CD1c-positive myeloid dendritic cell (primary cell): ENCODE results near the gene KLK6.
"Not testable (repeated sequence)": the region's sequence is repeated elsewhere in the genome, so short reads cannot be mapped to it uniquely, and the experiment has no call there.

Experiments used
- DNase-seq: peaks from one replicate; pipeline ENCODE4 v3.0.0-alpha.2; 2016; ENCODE audit errors: extremely low spot score

Gene KLK6

DNA sequence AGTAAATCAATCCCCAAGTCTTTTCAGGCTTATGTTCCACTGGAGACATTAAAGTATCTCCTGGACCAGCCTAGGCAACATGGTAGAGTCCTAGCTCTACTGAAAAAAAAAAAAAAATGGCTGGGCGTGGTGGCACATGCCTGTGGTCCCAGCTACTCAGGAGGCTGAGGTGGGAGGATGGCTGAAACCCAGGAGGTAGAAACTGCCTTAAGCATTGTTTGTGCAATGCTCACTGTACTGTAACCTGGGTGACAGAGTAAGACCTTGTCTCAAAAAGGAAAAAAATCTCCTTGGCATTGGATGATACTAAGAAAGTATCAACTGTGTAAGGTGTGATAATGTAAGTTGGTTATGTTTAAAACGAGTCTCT is 23.3 kb upstream of the KLK6 start:
- no peak for DNase-seq

DNA sequence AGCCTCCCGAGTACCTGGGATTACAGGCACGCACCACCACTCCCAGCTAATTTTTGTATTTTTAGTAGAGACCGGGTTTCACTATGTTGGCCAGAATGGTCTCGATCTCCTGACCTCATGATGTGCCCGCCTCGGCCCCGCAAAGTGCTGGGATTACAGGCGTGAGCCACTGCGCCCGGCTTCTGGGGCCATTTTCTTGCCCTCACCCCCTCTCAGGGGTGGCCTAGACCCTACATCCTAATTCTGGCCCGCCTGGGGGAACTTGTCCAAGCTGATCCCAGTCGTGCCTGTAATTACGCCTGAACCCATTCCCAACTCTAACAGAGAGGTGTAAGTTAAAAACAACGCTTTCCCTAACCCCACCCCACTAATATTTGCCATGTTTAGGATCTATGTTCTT is 15.0 kb upstream of the KLK6 start:
- not testable (repeated sequence) for DNase-seq

DNA sequence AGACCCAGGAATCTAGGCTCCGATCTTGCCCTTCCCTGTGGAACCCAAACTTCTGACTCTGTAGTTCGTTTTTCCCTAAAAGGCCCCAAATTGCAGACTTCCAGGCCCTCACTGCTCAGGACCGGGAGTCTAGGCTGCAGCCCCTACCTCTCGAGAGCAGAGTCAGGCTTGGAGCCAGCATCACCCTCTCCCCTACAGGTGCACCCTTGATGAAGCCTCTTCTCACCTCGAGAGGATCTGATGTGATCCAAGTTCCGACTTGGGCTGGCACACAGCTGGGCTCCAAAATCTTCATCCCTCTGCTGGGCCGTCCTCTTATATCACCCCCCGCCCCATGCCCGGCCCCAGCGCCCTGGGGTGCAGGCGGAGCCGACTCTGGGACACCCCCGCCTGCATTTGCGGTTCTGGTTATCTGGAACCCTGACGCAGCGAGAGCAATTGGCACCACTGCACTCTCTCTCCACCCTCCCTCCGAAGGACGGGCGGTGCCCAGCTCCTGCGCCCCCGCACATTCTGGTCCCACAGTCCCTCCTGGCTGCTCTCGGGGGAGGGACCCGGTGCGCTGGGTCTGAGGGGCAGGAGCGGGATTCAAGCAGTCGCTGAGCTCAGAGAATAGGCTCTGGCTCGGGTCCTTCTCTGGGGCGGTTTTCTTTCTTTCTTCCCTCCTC is 14.4 kb upstream of the KLK6 start, which contains the start of gene KLK7:
KLK7 (minus strand) TSS at position 293 of the 668 bp plus-strand sequence. CDS start 1,518 bp downstream, outside the sequence.
- peak; percentile 14 for DNase-seq

DNA sequence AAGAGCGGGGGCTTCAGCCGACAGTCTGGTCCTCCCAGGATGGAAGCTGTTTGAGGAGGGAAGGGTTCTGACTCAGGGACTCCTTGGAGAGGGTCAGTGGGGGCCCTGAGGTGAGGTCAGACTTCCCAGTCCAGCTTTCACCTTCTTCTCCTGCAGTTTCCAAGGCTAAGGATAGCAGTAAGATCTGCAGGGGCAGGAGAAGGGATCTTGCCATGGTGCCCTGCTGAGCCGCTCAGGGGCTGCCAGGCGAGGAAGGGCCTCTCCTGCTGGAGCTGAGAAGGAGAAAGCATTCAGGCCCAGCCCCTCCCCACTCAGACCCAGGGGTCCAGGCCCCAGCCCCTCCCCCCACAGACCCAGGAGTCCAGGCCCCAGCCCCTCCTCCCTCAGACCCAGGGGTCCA is 12.8 kb upstream of the KLK6 start:
- DNase-seq, result no peak

DNA sequence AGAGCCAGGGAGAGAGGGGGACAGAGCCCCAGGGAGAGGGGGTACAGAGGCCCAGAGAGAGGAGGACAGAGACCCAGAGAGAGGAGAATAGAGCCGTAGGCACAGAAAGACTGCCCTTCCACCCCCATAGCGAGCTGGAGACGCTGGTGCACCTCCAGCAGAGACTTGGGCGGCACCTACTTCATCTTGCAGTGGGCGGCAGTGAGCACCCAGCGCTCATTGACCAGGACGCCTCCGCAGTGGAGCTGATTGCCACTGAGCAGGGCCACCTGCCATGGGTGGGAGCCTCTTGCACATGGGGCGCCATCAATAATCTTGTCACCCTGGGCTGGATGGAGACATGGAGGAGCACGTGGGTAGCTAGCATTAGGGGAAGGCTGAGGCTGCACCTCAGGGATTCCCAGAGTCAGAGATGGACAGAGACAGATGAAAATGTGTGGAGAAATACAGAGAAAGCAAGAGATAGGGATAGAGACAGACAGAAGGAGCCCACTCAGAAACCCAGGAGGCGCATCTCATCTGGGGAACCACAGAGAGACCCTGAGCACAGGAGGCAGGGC is 12.3 kb upstream of the KLK6 start:
- no peak for DNase-seq

DNA sequence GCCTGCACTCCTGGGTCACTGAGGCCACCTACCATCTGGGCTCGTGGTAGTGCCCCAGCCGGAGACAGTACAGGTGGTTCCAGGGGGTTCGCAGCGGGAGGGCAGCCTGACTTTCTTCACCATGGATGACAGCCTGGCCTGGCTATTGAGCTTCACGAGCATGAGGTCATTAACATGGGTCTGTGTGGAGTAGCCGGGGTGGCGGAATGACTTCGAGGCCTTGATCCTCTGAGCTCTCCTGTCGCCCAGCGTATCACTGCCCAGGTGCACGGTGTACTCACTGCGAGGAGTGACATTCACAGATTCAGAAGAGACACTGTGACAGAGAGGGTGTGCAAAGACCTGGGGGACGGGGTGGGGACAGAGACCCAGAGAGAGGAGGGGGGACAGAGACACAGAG is 10.8 kb upstream of the KLK6 start:
- no peak for DNase-seq

DNA sequence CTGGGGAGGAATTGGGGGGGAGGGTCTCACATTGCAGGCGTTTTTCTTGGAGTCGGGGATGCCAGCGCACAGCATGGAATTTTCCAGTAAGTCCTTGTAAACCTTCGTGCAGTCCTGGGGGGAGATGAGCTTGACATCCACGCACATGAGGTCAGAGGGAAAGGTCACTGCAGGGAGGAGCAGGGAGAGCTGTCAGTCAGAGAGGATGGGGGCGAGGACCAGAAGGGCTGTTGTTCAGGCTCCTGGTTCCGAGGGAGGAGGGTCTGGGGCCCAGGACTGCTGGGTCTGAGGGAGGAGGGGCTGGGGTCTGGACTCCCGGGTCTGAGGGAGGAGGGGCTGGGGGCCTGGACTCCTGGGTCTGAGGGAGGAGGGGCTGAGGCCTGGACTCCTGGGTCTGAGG is 10.4 kb upstream of the KLK6 start:
- DNase-seq, result no peak

DNA sequence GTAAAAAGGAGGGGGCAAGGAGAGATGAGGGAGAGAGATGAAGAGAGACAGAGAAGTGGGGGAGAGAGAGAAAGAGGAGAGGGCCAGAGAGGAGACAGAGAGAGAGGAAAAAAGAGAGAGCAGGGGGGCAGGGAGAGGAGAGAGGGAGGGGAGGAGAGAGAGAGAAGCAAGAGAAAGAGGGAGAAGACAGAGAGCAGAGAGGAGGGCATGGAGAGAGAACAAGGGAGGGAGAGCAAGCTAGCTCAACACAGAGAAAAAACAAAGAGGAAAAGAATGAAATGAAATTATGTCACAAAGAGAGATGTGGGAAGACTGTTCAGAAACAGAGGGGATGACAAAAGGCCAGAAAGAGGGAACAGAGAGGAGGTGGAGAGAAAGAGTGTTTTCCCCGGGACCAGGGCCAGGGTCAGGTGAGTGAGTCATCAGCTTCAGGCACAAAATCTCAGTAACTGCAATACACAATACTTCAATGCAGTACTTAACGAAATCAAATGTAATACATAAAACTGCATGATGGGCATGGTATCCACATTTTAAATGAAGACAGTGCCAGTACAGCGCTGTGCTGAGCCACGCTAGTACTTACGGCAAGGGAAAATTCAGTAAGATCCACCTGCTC is 9.5 kb upstream of the KLK6 start:
- DNase-seq, result no peak

DNA sequence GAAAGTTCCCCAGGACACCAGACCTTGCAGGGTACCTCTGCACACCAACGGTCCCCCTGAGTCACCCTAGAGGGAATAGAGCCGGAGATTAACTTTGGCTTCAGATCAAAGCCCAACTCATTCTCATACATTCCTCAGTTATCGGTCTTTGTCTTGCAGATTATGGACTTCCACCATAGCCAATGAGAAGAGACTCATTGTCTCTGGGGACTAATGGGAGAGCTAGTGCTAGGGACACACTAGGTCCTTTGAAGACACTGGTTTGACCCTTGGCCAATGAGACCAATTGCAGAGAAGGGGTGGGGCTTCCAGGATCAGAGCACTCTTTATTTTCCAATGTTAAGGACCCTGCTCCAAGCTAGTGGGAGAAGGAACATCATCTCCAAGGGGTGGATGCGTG is 8.2 kb upstream of the KLK6 start:
- no peak for DNase-seq

DNA sequence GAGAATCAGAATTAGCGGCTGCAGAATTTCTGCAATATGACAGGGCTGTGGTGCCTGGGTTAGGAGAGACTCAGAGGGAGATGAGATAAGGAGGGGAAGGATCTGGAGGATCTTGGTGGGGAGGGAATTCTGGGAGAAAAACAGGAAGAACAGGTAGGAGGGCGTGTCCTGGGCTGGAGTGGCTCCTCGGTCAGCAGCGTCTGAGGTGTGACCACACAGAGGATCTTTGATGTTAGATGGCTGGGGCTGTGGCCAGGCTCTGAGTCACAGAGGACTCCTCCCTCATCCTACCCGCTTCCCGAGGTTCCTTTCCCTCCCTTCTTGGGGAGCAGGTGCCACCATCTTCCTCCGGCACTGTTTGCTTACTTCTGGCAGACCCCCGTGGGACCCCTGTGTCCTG is 6.4 kb upstream of the KLK6 start:
- no peak for DNase-seq

DNA sequence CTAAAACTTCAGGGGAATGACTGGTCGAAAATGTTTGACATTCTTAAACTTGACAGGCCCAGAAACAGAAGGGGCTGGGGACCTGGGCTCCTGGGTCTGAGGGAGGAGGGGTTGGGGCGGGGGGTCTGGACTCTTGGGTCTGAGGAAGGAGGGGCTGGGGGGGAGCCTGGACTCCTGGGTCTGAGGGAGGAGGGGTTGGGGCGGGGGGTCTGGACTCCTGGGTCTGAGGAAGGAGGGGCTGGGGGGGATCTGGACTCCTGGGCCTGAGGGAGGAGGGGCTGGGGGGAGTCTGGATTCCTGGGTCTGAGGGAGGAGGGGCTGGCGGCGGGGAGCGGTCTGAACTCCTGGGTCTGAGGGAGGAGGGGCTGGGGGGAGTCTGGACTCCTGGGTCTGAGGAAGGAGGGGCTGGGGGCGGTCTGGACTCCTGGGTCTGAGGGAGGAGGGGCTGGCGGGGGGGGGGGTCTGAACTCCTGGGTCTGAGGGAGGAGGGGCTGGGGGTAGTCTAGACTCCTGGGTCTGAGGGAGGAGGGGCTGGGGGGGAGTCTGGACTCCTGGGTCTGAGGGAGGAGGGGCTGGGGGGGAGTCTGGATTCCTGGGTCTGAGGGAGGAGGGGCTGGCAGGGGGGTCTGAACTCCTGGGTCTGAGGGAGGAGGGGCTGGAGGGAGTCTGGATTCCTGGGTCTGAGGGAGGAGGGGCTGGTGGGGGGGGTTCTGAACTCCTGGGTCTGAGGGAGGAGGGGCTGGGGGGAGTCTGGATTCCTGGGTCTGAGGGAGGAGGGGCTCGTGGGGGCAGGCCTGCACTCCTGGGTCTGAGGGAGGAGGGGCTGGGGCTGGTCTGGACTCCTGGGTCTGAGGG is 5.5 kb upstream of the KLK6 start:
- DNase-seq, result no peak

DNA sequence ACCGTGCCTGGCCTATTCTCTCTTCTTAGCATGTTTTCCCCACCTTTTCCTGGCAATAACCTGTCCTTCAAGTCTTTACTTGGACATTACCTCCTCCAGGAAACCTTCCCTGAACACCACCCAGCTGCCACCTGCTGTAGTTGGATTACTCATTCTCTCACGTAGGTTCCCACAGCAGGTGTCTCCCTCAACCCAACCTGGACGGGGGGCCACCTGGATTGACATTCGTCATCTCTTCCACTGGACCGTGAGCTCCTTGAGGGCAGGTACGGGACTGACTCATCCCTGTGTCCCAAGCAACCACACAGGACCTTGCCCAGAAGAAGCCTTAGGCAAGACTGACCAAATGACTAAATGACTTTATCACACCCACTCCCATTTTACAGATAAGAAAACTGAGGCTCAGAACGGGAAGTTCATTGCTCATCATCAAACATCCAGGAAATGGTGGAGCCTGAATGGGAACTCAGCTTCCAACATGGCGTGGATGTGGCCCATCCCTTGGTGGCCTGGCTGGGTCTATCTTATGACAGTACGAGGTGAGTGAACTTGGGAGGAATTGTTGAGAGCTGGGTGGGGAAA is 3.5 kb upstream of the KLK6 start:
- no peak for DNase-seq

DNA sequence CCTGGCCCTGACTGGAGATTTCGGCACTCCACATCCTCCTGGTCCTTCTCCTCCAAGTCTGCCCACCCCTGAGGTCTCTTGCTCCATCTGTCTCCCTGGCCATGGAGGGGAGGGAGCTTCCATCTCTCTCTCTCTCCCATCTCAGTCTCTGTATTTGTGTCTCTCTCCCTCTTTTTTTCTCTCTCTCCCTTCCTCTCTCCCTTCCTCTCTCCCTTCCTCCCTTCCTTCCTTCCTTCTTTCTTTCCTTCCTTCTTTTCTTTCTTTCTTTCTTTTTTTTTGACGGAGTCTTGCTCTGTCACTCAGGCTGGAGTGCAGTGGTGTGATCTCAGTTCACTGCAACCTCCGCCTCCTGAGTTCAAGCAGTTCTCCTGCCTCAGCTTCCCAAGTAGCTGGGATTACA is 419 bp upstream of the KLK6 start:
- not testable (repeated sequence) for DNase-seq

DNA sequence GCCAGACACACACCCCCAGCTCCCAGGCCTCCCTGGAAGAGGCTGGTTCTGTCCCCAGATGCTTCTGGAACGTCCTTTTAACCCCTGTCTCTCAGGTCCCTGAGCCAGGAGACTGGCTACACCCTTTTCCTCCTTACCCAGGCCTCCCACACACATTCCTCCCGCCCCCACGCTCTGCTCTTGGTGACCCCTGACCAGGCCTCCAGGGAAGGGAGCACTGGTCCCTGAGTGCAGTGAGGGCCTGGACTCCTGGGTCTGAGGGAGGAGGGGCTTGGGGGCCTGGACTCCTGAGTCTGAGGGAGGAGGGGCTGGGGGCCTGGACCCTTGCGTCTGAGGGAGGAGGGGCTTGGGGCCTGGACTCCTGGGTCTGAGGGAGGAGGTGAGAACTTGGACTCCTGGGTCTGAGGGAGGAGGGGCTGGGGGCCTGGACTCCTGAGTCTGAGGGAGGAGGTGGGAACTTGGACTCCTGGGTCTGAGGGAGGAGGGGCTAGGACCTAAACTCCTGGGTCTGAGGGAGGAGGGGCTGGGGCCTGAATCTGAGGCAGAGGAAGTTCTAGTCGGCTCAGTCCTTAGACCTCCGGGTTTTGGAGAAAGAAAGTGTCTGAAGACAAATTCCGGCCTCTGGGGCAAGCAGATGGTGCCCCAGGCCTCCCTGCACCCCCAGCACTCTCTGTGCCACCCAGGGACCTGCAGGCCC is 527 bp downstream of the KLK6 start:
- no peak for DNase-seq

DNA sequence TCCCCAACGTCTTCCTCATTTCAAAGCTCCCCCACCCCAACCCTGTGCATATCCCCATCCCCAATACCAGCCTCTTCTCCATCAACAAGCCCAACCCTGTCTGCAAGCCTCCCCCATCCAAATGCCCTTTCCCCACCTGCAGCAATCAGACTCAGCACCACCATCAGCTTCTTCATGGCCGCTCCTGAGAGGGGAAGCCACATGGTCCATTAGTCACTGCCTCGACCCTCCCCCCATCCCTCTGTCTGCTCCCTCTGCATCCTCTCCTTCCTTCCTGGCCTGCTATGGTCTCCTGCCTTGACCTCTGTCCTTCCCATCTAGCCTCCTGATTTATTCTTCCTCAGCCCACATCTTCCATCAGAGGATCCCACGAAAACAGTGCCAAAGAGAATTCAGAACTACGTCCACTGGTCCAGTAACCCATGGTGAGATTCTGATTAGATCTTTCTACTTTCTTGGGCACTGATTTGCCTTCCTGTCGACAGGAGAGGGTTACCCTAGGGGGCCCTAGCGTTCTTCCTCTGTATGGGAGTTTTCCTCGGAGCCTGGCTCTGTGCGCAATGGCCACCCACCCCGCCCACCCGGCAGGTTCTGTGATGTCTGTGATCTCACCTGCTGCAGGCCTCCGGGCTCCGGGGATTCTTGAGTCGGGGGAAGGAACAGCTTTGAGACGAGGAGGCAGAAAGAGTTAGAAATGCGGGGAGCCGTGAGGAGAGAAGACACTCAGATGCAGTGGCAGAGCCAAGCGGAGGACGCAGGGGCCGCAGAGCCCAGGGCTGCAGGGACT is 1.3 kb downstream of the KLK6 start:
- DNase-seq, result no peak

DNA sequence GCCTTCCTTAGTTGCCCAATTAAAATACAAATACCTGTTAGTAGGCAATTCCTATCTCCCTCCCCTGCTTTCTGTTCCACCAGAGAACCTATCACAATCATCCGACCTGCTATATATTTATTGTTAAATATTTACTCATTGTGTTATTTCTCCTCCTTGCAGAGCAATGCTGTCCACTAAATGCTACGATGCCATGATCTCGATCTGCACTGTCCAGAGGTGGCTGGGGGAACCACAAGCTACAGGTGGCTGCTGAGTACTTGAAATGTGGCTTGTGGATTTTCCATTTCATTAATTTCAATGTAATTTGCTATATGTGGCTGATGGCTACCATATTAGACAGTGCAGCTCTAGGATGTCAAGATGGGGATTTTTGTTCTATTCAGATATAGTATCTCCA is 5.1 kb downstream of the KLK6 start:
- DNase-seq, result no peak

DNA sequence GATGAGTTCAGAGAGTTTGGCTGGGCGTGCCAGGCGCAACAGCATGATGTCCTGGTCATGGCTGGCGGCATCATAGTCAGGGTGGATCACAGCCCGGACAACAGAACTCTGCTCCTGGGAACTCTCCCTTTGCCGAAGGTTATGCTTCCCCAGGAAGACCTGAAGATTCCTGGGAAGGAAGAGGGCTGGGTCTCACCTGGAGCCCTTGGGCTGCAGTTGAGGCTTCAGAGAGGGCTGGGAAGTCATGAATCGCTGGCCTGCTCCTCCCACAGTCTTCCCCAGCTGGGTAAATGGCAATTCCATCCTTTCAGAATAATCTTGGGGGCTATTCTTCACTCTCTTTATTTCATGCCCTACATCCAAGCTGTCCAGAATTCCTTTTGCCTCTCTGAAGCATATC is 6.0 kb downstream of the KLK6 start:
- DNase-seq, result no peak

DNA sequence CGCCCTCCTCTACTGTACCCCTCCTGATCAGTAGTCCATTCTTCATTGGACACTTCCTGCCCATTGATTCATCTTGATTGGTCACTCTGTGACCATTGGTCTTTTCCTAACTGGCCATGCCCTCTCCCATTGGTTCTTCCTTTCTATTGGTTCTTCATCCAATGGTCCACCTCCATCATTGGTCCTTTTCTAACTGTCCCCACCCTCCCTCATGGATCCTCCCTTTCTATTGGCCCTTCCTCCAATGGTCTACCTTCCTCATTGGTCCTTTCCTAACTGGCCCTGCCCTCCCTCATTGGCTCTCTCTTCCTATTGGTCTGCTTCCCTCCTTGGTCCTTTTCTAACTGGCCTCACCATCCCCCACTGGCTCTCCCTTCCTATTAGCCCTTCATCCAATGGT is 7.1 kb downstream of the KLK6 start:
- no peak for DNase-seq

DNA sequence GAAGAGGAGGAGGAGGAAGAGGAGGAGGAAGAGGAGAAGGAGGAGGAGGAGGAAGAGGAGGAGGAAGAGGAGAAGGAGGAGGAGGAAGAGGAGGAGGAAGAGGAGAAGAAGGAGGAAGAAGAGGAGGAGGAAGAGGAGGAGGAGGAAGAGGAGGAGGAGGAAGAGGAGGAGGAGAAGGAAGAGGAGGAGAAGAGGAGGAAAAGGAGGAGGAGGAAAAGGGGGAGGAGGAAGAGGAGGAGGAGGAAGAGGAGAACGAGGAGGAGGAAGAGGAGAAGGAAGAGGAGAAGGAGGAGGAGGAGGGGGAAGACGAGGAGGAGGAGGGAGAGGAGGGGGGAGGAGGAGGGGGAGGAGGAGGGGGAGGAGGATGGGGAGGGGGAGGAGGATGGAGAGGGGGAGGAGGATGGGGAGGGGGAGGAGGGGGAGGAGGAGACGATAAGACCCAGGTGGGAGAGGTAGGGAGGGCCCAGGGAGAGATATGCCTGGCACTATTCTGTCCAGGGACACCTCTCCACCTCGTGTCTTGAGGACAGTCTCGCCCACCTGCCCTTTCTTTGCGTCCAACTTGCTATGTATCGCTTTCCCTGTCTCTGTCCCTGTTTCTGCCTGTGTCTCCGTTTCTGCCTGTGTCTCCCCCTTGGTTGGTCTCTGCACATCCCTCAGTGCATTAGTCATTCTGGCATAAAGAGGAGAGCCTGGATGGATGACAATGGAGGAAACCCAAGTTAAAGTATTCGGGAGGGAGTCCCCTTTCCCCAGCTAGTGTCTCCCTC is 9.5 kb downstream of the KLK6 start:
- no peak for DNase-seq

DNA sequence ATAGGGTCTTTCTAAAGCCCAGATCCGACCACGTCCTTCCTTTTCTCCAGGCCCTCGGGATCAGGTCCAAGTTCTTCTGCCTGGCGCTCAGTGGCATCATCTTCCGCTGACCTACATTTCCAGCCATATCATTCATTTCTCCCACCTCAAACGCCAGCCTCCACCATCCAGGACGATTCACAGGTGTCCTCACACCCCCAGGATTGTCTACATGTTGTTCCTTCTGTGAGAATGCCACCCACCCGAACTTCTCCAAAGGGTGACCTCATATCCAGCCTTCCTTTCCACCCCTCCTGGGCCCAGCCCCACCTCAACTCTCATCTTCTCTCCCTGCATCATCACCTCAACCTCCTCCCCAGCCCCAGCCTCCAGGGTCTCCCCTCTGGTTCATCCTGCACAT is 11.8 kb downstream of the KLK6 start:
- DNase-seq, result no peak
